GM10266 (cell line): ENCODE data around the gene MDFI.

ENCODE experiments used
- DNase-seq: peaks from one replicate; pipeline ENCODE4 v3.0.0; 2012; ENCODE audit errors: extremely low spot score
- CTCF ChIP-seq: IDR thresholded peaks from 2 replicates; pipeline ENCODE4 v1.5.1; 2012; ENCODE audit warnings: mild to moderate bottlenecking, low read depth; ENCODE audit not compliant: control insufficient read depth, insufficient read depth; ENCODE audit errors: missing control alignments

The MDFI gene

GRCh38 chr6:41638002-41638934 lies at the start of gene MDFI:
MDFI (plus strand) TSS chr6:41638468; CDS start chr6:41638750, 282 bp downstream.
- no peak for DNase-seq
- no peak for TF ChIP-seq CTCF

- DNase-seq = no peak
- TF ChIP-seq CTCF = no peak
These were observed 49.0 kb upstream of the MDFI start for GRCh38 chr6:41589223-41589622.

- DNase-seq = no peak
- TF ChIP-seq CTCF = no peak
These were observed 48.3 kb upstream of the MDFI start for GRCh38 chr6:41589636-41590622.

- DNase-seq = no peak
- no peak for TF ChIP-seq CTCF
These were observed 47.1 kb upstream of the MDFI start for GRCh38 chr6:41591122-41591521.

- peak; percentile 90 for DNase-seq
- peak; percentile 92 for TF ChIP-seq CTCF
These were observed 46.3 kb upstream of the MDFI start for GRCh38 chr6:41591859-41592502.

- no peak for TF ChIP-seq CTCF
- no peak for DNase-seq
These were observed 44.9 kb upstream of the MDFI start for GRCh38 chr6:41593406-41593805.
